Activated CD4-positive, alpha-beta memory T cell treated with anti-CD3 and anti-CD28 coated beads for 36 hours (primary cell): Measurements from ENCODE around the gene LRRC23. TPM values are rescaled to one million over a fixed set of nuclear protein-coding genes. Genes with fewer than 3 reads are reported as not detected.

Source experiments
- CTCF ChIA-PET: fragments of 350-600 bp; sonication (Branson Sonifier 250); formaldehyde crosslinking; loops from one replicate; lab custom pipeline; 2021; ENCODE audit warnings: antibody characterized with exemption, inconsistent platforms; lab: Charles Lee
- POLR2A ChIA-PET: fragments of 350-600 bp; sonication (Branson Sonifier 250); formaldehyde crosslinking; loops from one replicate; lab custom pipeline; 2021; ENCODE audit warnings: antibody characterized with exemption; lab: Charles Lee
- DNase-seq: peaks from one replicate; pipeline ENCODE4 v3.0.0-alpha.2; 2020
- H3K27ac Mint-ChIP-seq: one replicate; pipeline ENCODE4 v1.8.0; 2021; ENCODE audit warnings: mixed read lengths
- H3K27me3 Mint-ChIP-seq: one replicate; pipeline ENCODE4 v1.8.0; 2021; ENCODE audit warnings: mixed read lengths
- H3K36me3 Mint-ChIP-seq: one replicate; pipeline ENCODE4 v1.8.0; 2021; ENCODE audit warnings: mixed read lengths
- H3K4me1 Mint-ChIP-seq: one replicate; pipeline ENCODE4 v1.8.0; 2021; ENCODE audit warnings: low read depth, mixed read lengths
- H3K4me3 Mint-ChIP-seq: one replicate; pipeline ENCODE4 v1.8.0; 2021; ENCODE audit warnings: mild to moderate bottlenecking, mixed read lengths
- H3K9me3 Mint-ChIP-seq: one replicate; pipeline ENCODE4 v1.8.0; 2021; ENCODE audit warnings: mixed read lengths
- intact Hi-C: fragments of 100-400 bp; cut with micrococcal nuclease; formaldehyde crosslinking; loops from one replicate; pipeline ENCODE4 v1.15.1; 2023
- total RNA-seq, 2 experiments: library from RNA; stranded (reverse); gene quantifications; one replicate each; pipeline ENCODE4 v1.2.3, GENCODE V29; 2021

The LRRC23 gene
- total RNA-seq, 2 experiments from 2014 or later: 6.8 to 7.8 TPM

DNA sequence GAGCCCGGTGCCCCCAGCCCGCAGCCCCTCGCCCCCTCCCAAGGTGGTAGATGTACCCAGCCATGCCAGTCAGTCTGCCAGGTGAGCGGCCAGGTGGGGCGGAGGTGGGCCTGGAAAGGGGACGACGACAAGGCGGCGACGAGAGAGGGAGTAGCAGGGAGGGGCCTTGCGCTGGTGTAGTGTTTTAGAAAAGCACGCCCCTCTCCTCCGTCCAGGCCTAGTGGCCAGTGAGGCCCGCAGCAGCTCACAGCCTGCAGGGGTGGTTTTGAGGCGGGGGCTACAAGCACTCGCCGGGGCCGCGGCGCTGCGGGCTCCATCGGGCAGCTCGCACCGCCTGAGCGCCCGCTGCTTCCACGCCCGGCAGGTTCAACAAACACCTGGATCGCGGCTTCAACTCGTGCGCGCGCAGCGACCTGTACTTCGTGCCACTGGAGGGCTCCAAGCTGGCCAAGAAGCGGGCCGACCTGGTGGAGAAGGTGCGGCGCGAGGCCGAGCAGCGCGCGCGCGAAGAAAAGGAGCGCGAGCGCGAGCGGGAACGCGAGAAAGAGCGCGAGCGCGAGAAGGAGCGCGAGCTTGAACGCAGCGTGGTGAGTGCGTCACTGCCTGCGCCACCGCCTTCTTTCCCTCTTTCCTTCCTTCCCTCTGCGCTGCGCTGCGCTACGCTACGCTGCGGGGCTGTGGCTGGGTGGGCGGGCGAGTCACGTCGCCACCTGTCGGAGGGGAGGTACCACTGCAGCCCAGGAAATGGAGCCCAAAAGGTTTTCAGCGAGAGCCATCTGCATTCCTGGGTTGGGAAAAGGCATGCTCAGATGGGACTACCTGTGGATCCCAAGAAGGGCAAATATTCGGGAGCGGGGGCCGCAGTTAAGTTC lies 33.1 kb downstream of the LRRC23 start:
- ChIA-PET POLR2A (interaction anchor here (0.6 to 3.2 kb wide), 22 partner anchors 9 to 185 kb away, joined by 3 to 33 read pairs (median 5); partner anchors contain the start of genes ATN1, CDCA3, EMG1 and ENO2), CTCF (interaction anchor here (0.6 to 5.1 kb wide), 25 partner anchors 9 to 420 kb away, joined by 3 to 63 read pairs (median 5); partner anchors contain the start of genes ATN1, ENO2, MLF2 and SPSB2)
- Mint-ChIP-seq H3K4me3 (peak overlapping the region; percentile 76), H3K36me3 (peaks cover 18% of the 10 kb centered on the region), H3K4me1 (peaks cover 44% of the 10 kb centered on the region), H3K9me3 (no peaks in the 10 kb centered on the region), H3K27ac (peak overlapping the region; percentile 94), H3K27me3 (no peaks in the 10 kb centered on the region)
- peak; percentile 96 for DNase-seq
- intact Hi-C loops: loop anchor here (1.0 to 2.0 kb wide), 2 partner anchors 13 to 33 kb away; partner anchors contain the start of gene LRRC23

DNA sequence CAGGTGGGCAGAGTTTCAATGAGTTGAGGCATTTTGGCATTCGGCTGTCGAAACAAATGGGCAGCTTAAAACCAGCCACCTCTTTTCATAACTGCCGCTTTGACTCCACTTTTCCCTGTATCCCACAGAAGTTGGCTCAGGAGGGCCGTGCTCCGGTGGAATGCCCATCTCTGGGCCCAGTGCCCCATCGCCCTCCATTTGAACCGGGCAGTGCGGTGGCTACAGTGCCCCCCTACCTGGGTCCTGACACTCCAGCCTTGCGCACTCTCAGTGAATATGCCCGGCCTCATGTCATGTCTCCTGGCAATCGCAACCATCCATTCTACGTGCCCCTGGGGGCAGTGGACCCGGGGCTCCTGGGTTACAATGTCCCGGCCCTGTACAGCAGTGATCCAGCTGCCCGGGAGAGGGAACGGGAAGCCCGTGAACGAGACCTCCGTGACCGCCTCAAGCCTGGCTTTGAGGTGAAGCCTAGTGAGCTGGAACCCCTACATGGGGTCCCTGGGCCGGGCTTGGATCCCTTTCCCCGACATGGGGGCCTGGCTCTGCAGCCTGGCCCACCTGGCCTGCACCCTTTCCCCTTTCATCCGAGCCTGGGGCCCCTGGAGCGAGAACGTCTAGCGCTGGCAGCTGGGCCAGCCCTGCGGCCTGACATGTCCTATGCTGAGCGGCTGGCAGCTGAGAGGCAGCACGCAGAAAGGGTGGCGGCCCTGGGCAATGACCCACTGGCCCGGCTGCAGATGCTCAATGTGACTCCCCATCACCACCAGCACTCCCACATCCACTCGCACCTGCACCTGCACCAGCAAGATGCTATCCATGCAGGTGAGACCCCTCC lies 34.0 kb downstream of the LRRC23 start:
- peaks cover 20% of the 10 kb centered on the region for H3K36me3 Mint-ChIP-seq
- H3K4me1 Mint-ChIP-seq: peaks cover 45% of the 10 kb centered on the region
- peak overlapping the region; percentile 94 for H3K27ac Mint-ChIP-seq
- no peak for DNase-seq
- peaks cover 2% of the 10 kb centered on the region for H3K27me3 Mint-ChIP-seq
- CTCF ChIA-PET: interaction anchor here (0.7 to 5.1 kb wide), 24 partner anchors 8 to 185 kb away, joined by 3 to 63 read pairs (median 6); partner anchors contain the start of genes ATN1, ENO2, MLF2 and SPSB2
- H3K4me3 Mint-ChIP-seq: peak overlapping the region; percentile 76
- intact Hi-C loops: loop anchor here (1.0 kb wide), 1 partner anchor 14 kb away; no protein-coding TSS in a partner anchor
- POLR2A ChIA-PET: interaction anchor here (0.8 to 3.2 kb wide), 23 partner anchors 8 to 186 kb away, joined by 3 to 33 read pairs (median 5); partner anchors contain the start of genes ATN1, CDCA3, EMG1 and ENO2
- H3K9me3 Mint-ChIP-seq: no peaks in the 10 kb centered on the region

GRCh38 chr12:6939191-6939540 lies 34.5 kb downstream of the LRRC23 start:
- peak overlapping the region; percentile 94 for H3K27ac Mint-ChIP-seq
- H3K27me3 Mint-ChIP-seq: peaks cover 6% of the 10 kb centered on the region
- H3K4me1 Mint-ChIP-seq: peaks cover 45% of the 10 kb centered on the region
- ChIA-PET CTCF (interaction anchor here (1.4 to 5.1 kb wide), 7 partner anchors 10 to 66 kb away, joined by 4 to 63 read pairs (median 6); partner anchors contain the start of gene SPSB2), POLR2A (interaction anchor here (0.9 to 3.2 kb wide), 9 partner anchors 10 to 87 kb away, joined by 3 to 19 read pairs (median 5); partner anchors contain the start of genes CDCA3, EMG1, PHB2 and PTPN6)
- intact Hi-C loops: no loop called here
- H3K36me3 Mint-ChIP-seq: peaks cover 26% of the 10 kb centered on the region
- no peaks in the 10 kb centered on the region for H3K9me3 Mint-ChIP-seq
- H3K4me3 Mint-ChIP-seq: peak overlapping the region; percentile 4
- no peak for DNase-seq

DNA sequence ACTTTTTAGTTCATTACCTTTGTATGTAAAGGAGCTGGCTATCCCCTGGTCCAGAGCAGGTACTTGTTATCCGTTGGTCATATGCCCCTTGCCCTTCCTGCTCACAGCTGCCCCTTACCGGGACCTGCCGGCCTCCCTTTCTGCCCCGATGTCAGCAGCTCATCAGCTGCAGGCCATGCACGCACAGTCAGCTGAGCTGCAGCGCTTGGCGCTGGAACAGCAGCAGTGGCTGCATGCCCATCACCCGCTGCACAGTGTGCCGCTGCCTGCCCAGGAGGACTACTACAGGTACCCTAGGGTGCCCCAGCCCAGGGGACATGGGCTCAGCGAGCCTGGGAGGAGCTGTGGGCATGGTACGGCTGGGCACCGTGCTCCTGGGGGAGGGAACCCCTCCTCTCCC lies 36.6 kb downstream of the LRRC23 start:
- peaks cover 28% of the 10 kb centered on the region for H3K36me3 Mint-ChIP-seq
- no peak for DNase-seq
- peaks cover 40% of the 10 kb centered on the region for H3K4me1 Mint-ChIP-seq
- H3K27me3 Mint-ChIP-seq: peaks cover 6% of the 10 kb centered on the region
- ChIA-PET CTCF (interaction anchor here (1.0 to 5.1 kb wide), 4 partner anchors 8 to 24 kb away, joined by 4 to 63 read pairs (median 8); no protein-coding TSS in a partner anchor), POLR2A (interaction anchor here (0.6 to 2.2 kb wide), 3 partner anchors 8 to 31 kb away, joined by 3 to 6 read pairs (median 3); no protein-coding TSS in a partner anchor)
- no peaks in the 10 kb centered on the region for H3K9me3 Mint-ChIP-seq
- H3K4me3 Mint-ChIP-seq: no peak overlapping the region
- H3K27ac Mint-ChIP-seq: no peak overlapping the region
- intact Hi-C loops: no loop called here

DNA sequence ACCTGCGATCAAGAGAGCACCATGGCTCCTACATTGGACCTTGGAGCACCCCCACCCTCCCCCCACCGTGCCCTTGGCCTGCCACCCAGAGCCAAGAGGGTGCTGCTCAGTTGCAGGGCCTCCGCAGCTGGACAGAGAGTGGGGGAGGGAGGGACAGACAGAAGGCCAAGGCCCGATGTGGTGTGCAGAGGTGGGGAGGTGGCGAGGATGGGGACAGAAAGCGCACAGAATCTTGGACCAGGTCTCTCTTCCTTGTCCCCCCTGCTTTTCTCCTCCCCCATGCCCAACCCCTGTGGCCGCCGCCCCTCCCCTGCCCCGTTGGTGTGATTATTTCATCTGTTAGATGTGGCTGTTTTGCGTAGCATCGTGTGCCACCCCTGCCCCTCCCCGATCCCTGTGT lies 37.2 kb downstream of the LRRC23 start:
- Mint-ChIP-seq H3K9me3 (no peaks in the 10 kb centered on the region), H3K4me3 (no peak overlapping the region), H3K27me3 (peaks cover 6% of the 10 kb centered on the region), H3K4me1 (peaks cover 36% of the 10 kb centered on the region), H3K27ac (peak overlapping the region; percentile 100), H3K36me3 (peaks cover 24% of the 10 kb centered on the region)
- POLR2A ChIA-PET: interaction anchor here (2.2 to 11.8 kb wide), 2 partner anchors 18 to 19 kb away, joined by 6 to 507 read pairs; no protein-coding TSS in a partner anchor
- CTCF ChIA-PET: interaction anchor here (1.0 to 15.9 kb wide), 3 partner anchors 12 to 23 kb away, joined by 4 to 586 read pairs (median 11); no protein-coding TSS in a partner anchor
- intact Hi-C loops: no loop called here
- no peak for DNase-seq

DNA sequence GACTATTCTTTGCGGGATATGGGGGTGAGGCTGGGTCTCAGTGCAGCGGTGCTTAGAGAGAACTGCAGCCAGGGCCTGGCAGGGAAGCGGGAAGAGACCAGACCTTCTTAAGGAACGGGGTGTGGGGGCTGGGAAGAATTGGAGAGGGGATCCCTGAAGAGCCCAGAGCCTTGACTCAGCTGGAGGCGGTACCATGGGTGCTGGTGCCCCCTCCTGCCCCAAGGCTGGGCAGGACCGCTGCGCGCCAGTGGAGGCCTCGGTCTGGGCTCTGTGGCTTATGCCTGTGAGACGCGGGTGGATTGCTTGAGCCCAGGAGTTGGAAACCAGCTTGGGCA lies 37.7 kb downstream of the LRRC23 start:
- no peak overlapping the region for H3K4me3 Mint-ChIP-seq
- intact Hi-C loops: no loop called here
- H3K36me3 Mint-ChIP-seq: peaks cover 24% of the 10 kb centered on the region
- no peak for DNase-seq
- peaks cover 6% of the 10 kb centered on the region for H3K27me3 Mint-ChIP-seq
- ChIA-PET POLR2A (interaction anchor here (2.4 to 11.8 kb wide), 4 partner anchors 10 to 90 kb away, joined by 14 to 507 read pairs (median 29); partner anchors contain the start of genes CDCA3 and USP5), CTCF (interaction anchor here (0.9 to 15.9 kb wide), 2 partner anchors 17 to 18 kb away, joined by 5 to 586 read pairs; no protein-coding TSS in a partner anchor)
- H3K9me3 Mint-ChIP-seq: no peaks in the 10 kb centered on the region
- H3K27ac Mint-ChIP-seq: peak overlapping the region; percentile 100
- H3K4me1 Mint-ChIP-seq: peaks cover 39% of the 10 kb centered on the region

GRCh38 chr12:6943389-6943721 lies 38.7 kb downstream of the LRRC23 start:
- peak; percentile 87 for DNase-seq
- ChIA-PET POLR2A (interaction anchor here (0.6 to 11.8 kb wide), 31 partner anchors 7 to 1017 kb away, joined by 3 to 507 read pairs (median 5); partner anchors contain the start of genes ATN1, C1RL, CDCA3 and COPS7A), CTCF (interaction anchor here (0.7 to 15.9 kb wide), 15 partner anchors 9 to 165 kb away, joined by 3 to 586 read pairs (median 7); partner anchors contain the start of genes C1RL, LPCAT3 and SPSB2)
- H3K36me3 Mint-ChIP-seq: peaks cover 25% of the 10 kb centered on the region
- intact Hi-C loops: loop anchor here (1.0 kb wide), 3 partner anchors 52 to 149 kb away; partner anchors contain the start of genes C1R and LPCAT3
- H3K4me1 Mint-ChIP-seq: peaks cover 48% of the 10 kb centered on the region
- peak overlapping the region; percentile 100 for H3K27ac Mint-ChIP-seq
- peak overlapping the region; percentile 90 for H3K4me3 Mint-ChIP-seq
- peaks cover 6% of the 10 kb centered on the region for H3K27me3 Mint-ChIP-seq
- H3K9me3 Mint-ChIP-seq: no peaks in the 10 kb centered on the region

DNA sequence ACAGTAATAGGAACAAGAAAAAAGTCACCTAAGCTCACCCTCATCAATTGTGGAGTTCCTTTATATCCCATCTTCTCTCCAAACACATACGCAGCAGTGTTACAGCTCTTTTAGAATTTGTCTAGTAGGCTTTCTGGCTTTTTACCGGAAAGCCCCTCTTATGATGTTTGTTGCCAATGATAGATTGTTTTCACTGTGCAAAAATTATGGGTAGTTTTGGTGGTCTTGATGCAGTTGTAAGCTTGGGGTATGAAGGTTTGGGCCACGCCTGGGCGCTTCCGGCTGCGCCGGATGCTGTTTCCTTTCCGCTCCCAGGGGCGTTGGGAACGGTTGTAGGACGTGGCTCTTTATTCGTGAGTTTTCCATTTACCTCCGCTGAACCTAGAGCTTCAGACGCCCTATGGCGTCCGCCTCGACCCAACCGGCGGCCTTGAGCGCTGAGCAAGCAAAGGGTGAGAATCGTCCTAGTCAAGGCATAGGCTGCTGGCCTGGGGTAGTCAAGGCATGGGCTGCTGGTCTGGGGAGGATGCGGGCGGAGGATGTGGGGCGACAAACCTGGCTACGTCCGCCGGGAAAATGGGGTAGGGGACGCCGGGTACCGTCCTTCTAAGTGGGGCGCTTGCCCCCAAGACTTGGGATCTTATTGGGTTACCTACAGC lies 39.2 kb downstream of the LRRC23 start, which contains the start of the genes C12orf57 and RNU7-1:
TSS of gene C12orf57 (plus strand) at position 301 of the 659 bp plus-strand sequence. CDS start at position 401, 100 bp downstream.
TSS of gene RNU7-1 (plus strand) at position 95 of the 659 bp plus-strand sequence.
- peak; percentile 90 for DNase-seq
- Mint-ChIP-seq H3K36me3 (peaks cover 25% of the 10 kb centered on the region), H3K4me1 (peaks cover 52% of the 10 kb centered on the region), H3K4me3 (peak within 1 kb of the TSS; percentile 90), H3K27ac (peak within 1 kb of the TSS; percentile 100), H3K9me3 (no peaks in the 10 kb centered on the region), H3K27me3 (peaks cover 6% of the 10 kb centered on the region)
- CTCF ChIA-PET: interaction anchor here (0.7 to 15.9 kb wide), 19 partner anchors 8 to 164 kb away, joined by 3 to 586 read pairs (median 6); partner anchors contain the start of genes C1R, C1RL, LPCAT3 and SPSB2
- intact Hi-C loops: loop anchor here (1.0 kb wide), 11 partner anchors 9 to 164 kb away; partner anchors contain the start of genes C1R, EMG1, LPCAT3 and PHB2
- POLR2A ChIA-PET: interaction anchor here (0.6 to 11.8 kb wide), 36 partner anchors 8 to 1017 kb away, joined by 3 to 507 read pairs (median 5); partner anchors contain the start of genes ATN1, C1RL, CDCA3 and COPS7A

DNA sequence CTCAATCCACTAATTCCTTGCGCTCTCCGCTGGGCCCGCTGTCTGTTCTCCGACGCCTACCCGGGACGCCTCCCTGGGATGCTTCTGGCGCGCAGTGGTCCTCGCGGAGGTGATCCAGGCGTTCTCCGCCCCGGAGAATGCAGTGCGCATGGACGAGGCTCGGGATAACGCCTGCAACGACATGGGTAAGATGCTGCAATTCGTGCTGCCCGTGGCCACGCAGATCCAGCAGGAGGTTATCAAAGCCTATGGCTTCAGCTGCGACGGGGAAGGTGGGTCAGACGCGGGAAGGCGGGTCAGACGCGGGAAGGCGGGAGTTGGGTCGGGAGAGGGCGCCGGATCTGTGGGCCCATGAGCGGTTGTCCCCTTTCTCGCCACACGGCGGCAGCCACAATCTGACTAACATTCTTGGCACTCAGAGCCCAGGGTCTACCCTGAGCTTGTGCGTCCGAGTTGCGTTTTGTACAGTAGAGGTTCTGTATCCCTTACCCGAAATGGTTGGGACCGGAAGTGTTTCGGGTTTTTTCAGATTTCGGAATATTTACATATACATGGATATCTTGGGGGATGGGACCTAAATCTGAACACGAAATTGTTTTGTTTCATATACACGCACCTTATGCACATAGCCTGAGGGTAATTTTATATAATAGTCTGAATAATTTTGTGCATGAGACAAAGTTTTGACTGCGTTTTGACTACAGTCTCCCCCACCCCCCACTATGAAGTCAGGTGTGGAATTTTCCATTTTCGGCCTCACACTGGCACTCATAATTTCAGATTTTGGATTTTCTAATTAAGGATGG lies 40.0 kb downstream of the LRRC23 start:
- ChIA-PET POLR2A (interaction anchor here (0.7 to 11.8 kb wide), 35 partner anchors 8 to 342 kb away, joined by 3 to 507 read pairs (median 5); partner anchors contain the start of genes ATN1, C1RL, CDCA3 and COPS7A), CTCF (interaction anchor here (0.6 to 15.9 kb wide), 24 partner anchors 8 to 249 kb away, joined by 3 to 586 read pairs (median 5); partner anchors contain the start of genes C1R, C1RL, EMG1 and LPCAT3)
- Mint-ChIP-seq H3K4me3 (peak overlapping the region; percentile 90), H3K27me3 (peaks cover 6% of the 10 kb centered on the region), H3K27ac (peak overlapping the region; percentile 100), H3K4me1 (peaks cover 56% of the 10 kb centered on the region), H3K36me3 (peaks cover 25% of the 10 kb centered on the region), H3K9me3 (no peaks in the 10 kb centered on the region)
- intact Hi-C loops: loop anchor here (1.0 kb wide), 8 partner anchors 9 to 164 kb away; partner anchors contain the start of genes EMG1, PHB2 and USP5
- peak; percentile 95 for DNase-seq
